ENCODE data around the gene SEMA3B. TPM values are rescaled to one million over a fixed set of nuclear protein-coding genes. Genes with fewer than 3 reads are reported as not detected.
A peak's percentile ranks its signal among the peaks of the same experiment; 100 is the strongest.

SEMA3B gene
- total RNA-seq, 2 experiments from 2014 or later, result 1.9 to 2.0 TPM

DNA sequence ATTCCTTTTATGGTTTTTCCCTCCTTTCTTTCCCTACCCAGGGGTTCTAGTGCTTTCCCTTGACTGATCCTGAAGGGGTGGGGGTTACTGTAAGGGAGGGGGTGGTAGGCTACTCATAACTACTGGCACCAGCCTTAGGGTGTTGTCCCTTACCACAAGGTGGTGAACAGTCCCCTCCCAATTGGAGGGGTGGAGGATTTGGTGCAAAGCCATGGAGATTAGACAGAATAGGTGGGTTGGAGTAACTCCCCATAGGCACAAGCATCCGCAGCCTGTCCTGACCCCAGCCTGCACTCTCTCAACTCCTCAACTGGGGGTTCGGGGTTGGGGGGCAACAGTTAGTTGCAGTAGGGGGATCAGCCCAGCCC lies 56.1 kb downstream of the SEMA3B start:
- peaks cover 37% of the 10 kb centered on the region for H3K4me1 Mint-ChIP-seq (ENCODE audit: low read depth)
- peak overlapping the region; percentile 54 for H3K27ac Mint-ChIP-seq
- intact Hi-C loops (cut with DNase I, micrococcal nuclease), result no loop called here
- TF ChIP-seq, protein P1, sequence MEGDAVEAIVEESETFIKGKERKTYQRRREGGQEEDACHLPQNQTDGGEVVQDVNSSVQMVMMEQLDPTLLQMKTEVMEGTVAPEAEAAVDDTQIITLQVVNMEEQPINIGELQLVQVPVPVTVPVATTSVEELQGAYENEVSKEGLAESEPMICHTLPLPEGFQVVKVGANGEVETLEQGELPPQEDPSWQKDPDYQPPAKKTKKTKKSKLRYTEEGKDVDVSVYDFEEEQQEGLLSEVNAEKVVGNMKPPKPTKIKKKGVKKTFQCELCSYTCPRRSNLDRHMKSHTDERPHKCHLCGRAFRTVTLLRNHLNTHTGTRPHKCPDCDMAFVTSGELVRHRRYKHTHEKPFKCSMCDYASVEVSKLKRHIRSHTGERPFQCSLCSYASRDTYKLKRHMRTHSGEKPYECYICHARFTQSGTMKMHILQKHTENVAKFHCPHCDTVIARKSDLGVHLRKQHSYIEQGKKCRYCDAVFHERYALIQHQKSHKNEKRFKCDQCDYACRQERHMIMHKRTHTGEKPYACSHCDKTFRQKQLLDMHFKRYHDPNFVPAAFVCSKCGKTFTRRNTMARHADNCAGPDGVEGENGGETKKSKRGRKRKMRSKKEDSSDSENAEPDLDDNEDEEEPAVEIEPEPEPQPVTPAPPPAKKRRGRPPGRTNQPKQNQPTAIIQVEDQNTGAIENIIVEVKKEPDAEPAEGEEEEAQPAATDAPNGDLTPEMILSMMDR (IDR thresholded peaks at IDR 0.05), result no peak
- H3K27ac ChIP-seq (ENCODE audit: low read depth in 1 of 2, low read length in 2 of 2), result no peak overlapping the region
- no peak for ATAC-seq (ENCODE audit: poor library complexity)
- H3K36me3 Mint-ChIP-seq (ENCODE audit: low read depth), result peaks cover 29% of the 10 kb centered on the region
- peaks cover 20% of the 10 kb centered on the region for H3K36me3 ChIP-seq (ENCODE audit: insufficient read depth, low read length)
- peak overlapping the region; percentile 68 for H3K4me3 Mint-ChIP-seq
- no peaks in the 10 kb centered on the region for H3K27me3 ChIP-seq (ENCODE audit: control insufficient read depth in 1 of 2, insufficient read depth in 2 of 2, low read length in 2 of 2)
- peaks cover 62% of the 10 kb centered on the region for H3K4me1 ChIP-seq (ENCODE audit: insufficient read depth, low read length)
- no peaks in the 10 kb centered on the region for H3K9me3 Mint-ChIP-seq
- no peak overlapping the region for H3K4me3 ChIP-seq (ENCODE audit: low read length)
- DNase-seq, result peak in 1 of 14 experiments; percentile 16
- H3K9me3 ChIP-seq (ENCODE audit: control insufficient read depth in 1 of 2, insufficient read depth in 1 of 2, low read length in 2 of 2), result no peaks in the 10 kb centered on the region
- no peaks in the 10 kb centered on the region for H3K27me3 Mint-ChIP-seq
- ChIA-PET CTCF (interaction anchor here (1.4 to 2.4 kb wide), 7 partner anchors 9 to 33 kb away, joined by 5 to 19 read pairs (median 8); partner anchors contain the start of genes CYB561D2, HYAL3, IFRD2 and NAA80), POLR2A (interaction anchor here (0.7 to 1.8 kb wide), 2 partner anchors 12 to 33 kb away, joined by 3 to 12 read pairs; no protein-coding TSS in a partner anchor)

DNA sequence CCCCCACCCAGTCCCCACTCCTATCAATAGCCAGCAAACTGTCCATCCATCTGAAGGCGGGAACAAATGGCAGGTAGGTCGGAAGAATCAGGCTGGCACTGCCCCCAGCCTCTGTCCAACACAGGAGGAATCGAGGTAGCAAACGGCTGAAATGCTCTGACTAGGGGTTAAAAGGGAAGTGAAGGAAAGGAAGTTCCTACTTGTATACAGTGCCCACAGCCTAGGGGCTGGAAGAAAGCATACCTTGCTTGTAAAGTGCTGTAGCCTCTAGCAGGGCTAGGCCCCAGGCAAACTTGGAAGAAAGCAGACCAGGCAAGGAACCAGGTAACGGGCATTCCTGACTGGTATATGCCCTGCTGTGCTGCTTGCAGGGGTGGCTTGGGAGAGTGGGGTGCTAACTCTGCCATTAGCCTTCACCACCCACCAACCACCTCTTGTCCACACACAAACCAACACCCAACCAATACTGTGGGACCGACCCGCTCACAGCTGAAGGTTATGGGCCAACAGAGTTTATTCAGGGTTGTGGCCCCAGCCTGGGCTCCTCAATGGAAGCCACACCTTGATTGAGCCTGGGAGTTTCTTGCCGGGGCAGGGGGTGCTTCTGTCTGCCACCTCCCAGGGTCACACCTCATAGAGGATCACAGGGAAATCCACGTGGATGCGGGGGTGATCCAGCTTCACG lies 56.7 kb downstream of the SEMA3B start:
- Mint-ChIP-seq H3K4me1 (ENCODE audit: low read depth) (peaks cover 32% of the 10 kb centered on the region), H3K27me3 (no peaks in the 10 kb centered on the region), H3K36me3 (ENCODE audit: low read depth) (peaks cover 34% of the 10 kb centered on the region), H3K4me3 (peak overlapping the region; percentile 42), H3K27ac (peak overlapping the region; percentile 54), H3K9me3 (no peaks in the 10 kb centered on the region)
- ATAC-seq (ENCODE audit: poor library complexity) (no peak), DNase-seq (peak in 1 of 14 experiments; percentile 19)
- CTCF ChIA-PET, result interaction anchor here (1.7 to 2.4 kb wide), 3 partner anchors 12 to 34 kb away, joined by 9 to 19 read pairs (median 18); partner anchors contain the start of genes HYAL3, IFRD2 and NAA80
- Histone ChIP-seq H3K36me3 (ENCODE audit: insufficient read depth, low read length) (peaks cover 25% of the 10 kb centered on the region), H3K4me3 (ENCODE audit: low read length) (no peak overlapping the region), H3K9me3 (ENCODE audit: control insufficient read depth in 1 of 2, insufficient read depth in 1 of 2, low read length in 2 of 2) (no peaks in the 10 kb centered on the region), H3K4me1 (ENCODE audit: insufficient read depth, low read length) (peaks cover 56% of the 10 kb centered on the region), H3K27me3 (ENCODE audit: control insufficient read depth in 1 of 2, insufficient read depth in 2 of 2, low read length in 2 of 2) (no peaks in the 10 kb centered on the region), H3K27ac (ENCODE audit: low read depth in 1 of 2, low read length in 2 of 2) (no peak overlapping the region)
- POLR2A ChIA-PET, result interaction anchor here (4.7 kb wide), 1 partner anchor 12 kb away, joined by 58 read pairs; no protein-coding TSS in a partner anchor
- TF ChIP-seq, protein P1 (IDR thresholded peaks at IDR 0.05), result no peak
- intact Hi-C loops (cut with DNase I, micrococcal nuclease), result no loop called here

DNA sequence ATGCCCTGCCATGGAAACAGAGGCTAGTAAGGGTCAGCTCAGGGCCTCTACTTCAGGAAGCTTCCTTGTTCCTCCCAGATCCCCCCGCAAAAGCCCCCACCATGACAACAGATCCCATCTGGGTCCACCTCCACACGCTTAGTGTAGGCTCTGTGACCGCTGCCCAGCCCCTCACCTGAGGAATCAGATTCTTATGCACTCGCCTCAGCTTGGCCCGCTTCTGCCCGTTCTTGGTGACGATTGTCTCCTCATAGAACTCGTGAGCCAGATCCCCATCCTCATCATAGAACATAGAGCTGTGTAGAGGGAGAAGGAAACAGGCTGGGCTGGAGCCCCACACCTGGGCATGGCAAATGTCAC lies 57.2 kb downstream of the SEMA3B start:
- Mint-ChIP-seq H3K36me3 (ENCODE audit: low read depth) (peaks cover 39% of the 10 kb centered on the region), H3K27me3 (no peaks in the 10 kb centered on the region), H3K4me3 (peak overlapping the region; percentile 97), H3K4me1 (ENCODE audit: low read depth) (peaks cover 30% of the 10 kb centered on the region), H3K9me3 (no peaks in the 10 kb centered on the region), H3K27ac (no peak overlapping the region)
- intact Hi-C loops (cut with DNase I, micrococcal nuclease), result no loop called here
- DNase-seq, result no peak
- Histone ChIP-seq H3K4me3 (ENCODE audit: low read length) (no peak overlapping the region), H3K4me1 (ENCODE audit: insufficient read depth, low read length) (peaks cover 54% of the 10 kb centered on the region), H3K27ac (ENCODE audit: low read depth in 1 of 2, low read length in 2 of 2) (no peak overlapping the region), H3K27me3 (ENCODE audit: control insufficient read depth in 1 of 2, insufficient read depth in 2 of 2, low read length in 2 of 2) (no peaks in the 10 kb centered on the region), H3K9me3 (ENCODE audit: control insufficient read depth in 1 of 2, insufficient read depth in 1 of 2, low read length in 2 of 2) (no peaks in the 10 kb centered on the region), H3K36me3 (ENCODE audit: insufficient read depth, low read length) (peaks cover 30% of the 10 kb centered on the region)
- ATAC-seq (ENCODE audit: poor library complexity), result no peak
- ChIA-PET CTCF (no interaction called here), POLR2A (interaction anchor here (4.7 kb wide), 1 partner anchor 11 kb away, joined by 58 read pairs; no protein-coding TSS in a partner anchor)
- TF ChIP-seq, protein P1 (IDR thresholded peaks at IDR 0.05), result no peak
